ENCODE data around the gene DIP2A.

The DIP2A gene, protein sequence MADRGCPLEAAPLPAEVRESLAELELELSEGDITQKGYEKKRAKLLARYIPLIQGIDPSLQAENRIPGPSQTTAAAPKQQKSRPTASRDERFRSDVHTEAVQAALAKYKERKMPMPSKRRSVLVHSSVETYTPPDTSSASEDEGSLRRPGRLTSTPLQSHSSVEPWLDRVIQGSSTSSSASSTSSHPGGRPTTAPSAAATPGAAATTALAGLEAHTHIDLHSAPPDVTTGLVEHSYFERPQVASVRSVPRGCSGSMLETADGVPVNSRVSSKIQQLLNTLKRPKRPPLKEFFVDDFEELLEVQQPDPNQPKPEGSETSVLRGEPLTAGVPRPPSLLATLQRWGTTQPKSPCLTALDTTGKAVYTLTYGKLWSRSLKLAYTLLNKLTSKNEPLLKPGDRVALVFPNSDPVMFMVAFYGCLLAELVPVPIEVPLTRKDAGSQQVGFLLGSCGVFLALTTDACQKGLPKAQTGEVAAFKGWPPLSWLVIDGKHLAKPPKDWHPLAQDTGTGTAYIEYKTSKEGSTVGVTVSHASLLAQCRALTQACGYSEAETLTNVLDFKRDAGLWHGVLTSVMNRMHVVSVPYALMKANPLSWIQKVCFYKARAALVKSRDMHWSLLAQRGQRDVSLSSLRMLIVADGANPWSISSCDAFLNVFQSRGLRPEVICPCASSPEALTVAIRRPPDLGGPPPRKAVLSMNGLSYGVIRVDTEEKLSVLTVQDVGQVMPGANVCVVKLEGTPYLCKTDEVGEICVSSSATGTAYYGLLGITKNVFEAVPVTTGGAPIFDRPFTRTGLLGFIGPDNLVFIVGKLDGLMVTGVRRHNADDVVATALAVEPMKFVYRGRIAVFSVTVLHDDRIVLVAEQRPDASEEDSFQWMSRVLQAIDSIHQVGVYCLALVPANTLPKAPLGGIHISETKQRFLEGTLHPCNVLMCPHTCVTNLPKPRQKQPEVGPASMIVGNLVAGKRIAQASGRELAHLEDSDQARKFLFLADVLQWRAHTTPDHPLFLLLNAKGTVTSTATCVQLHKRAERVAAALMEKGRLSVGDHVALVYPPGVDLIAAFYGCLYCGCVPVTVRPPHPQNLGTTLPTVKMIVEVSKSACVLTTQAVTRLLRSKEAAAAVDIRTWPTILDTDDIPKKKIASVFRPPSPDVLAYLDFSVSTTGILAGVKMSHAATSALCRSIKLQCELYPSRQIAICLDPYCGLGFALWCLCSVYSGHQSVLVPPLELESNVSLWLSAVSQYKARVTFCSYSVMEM (N-terminal part only)

GRCh38 chr21:46458315-46459023 is at the start of gene DIP2A:
Gene DIP2A, plus strand, starts transcription at chr21:46458891. Its CDS starts 241 bp downstream, at chr21:46459132.
- peak; percentile 93 for DNase-seq

DNA sequence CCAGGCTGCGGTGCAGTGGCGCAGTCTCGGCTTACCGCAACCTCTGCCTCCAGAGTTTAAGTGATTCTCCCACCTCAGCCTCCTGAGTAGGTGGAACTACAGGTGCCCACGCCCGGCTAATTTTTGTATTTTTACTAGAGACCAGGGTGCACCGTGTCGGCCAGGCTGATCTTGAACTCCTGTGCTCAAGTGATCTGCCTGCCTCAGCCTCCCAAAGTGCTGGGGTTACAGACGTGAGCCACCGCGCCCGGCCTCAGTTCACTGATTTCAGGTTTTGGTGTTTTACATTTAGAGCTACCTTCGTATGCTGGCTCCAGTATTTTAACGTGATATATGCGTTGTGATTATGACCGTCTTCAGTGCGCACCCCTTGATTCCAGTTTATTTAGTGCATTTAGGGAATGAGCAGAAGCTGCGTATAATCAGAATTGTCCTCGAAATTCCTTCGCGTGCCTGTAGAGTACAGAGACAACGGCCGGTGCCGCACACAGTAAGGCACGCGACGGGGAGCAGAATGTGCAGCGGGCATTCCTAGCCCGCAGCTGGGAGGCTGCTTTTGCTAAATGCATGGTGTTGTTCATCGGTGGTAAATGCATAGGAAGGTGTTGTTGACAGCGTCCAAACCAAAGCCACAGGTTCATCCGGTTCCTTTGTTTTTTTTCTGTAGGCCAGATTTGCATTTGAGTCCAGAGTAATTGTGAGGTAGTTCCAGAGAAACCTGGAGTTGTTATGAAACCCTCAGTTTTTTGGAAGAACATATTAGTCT is 48.9 kb upstream of the DIP2A start:
- DNase-seq, result no peak

GRCh38 chr21:46410516-46410915 is 48.2 kb upstream of the DIP2A start:
- no peak for DNase-seq

GRCh38 chr21:46411236-46411635 is 47.5 kb upstream of the DIP2A start:
- no peak for DNase-seq

DNA sequence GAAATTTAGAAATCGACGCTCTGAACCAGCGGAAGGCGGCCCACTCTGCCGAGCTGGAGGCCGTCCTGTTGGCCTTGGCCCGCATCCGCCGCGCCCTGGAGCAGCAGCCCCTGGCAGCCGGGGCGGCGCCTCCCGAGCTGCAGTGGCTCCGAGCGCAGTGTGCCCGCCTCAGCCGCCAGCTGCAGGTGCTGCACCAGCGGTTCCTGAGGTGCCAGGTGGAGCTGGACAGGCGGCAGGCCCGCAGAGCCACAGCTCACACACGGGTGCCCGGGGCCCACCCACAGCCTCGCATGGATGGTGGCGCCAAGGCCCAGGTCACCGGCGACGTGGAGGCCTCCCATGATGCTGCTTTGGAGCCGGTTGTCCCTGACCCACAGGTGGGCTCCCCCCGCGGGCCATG is 47.0 kb upstream of the DIP2A start:
- DNase-seq, result no peak

- no peak for DNase-seq
These were observed 45.9 kb upstream of the DIP2A start for GRCh38 chr21:46412521-46413364.

- DNase-seq, result no peak
These were observed 45.4 kb upstream of the DIP2A start for GRCh38 chr21:46413365-46413696.

DNA sequence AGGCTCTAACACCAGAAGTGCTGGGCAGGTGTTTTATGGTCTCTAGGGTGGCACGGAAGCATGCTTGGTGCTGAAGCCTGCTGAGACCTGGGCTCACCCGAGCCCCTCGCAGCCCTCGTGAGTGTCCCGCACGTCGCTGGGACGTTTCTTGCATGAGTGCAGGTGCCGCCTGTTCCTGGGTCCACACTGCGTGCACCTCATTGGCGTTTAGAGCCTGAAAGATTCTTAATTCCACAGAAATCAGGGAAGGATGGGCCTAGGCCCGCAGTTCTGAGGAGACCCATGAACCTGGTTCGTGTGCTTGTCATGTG is 43.8 kb upstream of the DIP2A start:
- DNase-seq, result no peak

GRCh38 chr21:46416551-46416950 is 42.1 kb upstream of the DIP2A start:
- DNase-seq, result no peak

GRCh38 chr21:46418265-46418946 is 40.3 kb upstream of the DIP2A start:
- DNase-seq, result no peak

GRCh38 chr21:46420241-46421190 is 38.2 kb upstream of the DIP2A start:
- no peak for DNase-seq

DNA sequence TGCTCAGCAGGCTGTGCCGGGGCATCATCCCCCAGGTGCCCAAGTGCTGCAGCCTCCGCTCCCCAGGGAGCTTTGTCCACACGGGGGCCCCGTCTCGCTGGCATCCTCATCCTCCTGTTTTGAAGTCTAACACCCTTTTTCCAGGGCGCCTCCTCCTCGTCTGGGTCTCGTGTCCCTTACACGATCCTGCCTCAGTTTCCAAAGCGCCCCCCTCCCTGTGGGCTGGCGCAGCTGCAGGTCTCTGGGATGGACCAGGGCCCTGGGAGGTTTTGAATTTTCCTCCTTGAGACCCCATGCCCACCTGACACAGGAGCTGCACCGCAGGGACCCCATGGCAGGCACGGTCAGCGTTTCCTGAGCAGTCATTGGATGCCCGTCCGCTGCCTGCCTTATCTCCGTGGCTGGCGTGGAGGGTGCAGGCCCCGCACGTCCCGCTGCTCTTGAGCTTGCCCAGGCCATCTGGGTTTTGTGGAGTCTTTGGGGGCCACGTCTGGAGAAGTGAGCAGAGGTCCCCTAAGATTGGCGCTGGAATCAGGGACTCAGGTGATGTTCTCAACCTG is 37.4 kb upstream of the DIP2A start:
- DNase-seq, result no peak

GRCh38 chr21:46421756-46422555 is 36.7 kb upstream of the DIP2A start:
- DNase-seq, result no peak

GRCh38 chr21:46422636-46423241 is 36.0 kb upstream of the DIP2A start:
- no peak for DNase-seq

DNA sequence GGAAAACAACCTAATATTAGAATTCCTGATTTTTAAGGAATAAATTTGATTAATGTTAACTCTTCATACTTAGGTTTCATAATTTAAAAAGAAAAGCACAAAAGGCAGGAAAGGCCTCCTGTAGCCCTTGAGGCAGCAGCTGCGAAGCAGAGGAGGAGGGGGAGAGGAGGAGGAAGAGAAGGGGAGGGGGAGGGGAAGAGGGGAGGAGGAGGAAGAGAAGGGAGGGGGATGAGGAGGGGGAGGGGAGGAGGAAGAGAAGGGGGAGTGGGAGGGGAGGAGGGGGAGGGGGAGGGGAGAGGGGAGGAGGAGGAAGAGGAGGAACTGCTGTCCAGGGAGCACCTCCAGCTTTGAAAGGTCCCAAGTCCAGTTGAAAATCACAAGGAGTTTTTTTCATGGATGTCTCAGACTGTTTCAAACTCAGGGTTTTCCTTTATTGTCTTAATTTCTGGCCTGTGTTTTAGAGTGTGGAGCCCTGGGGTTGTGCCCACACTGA is 35.1 kb upstream of the DIP2A start:
- DNase-seq, result no peak

GRCh38 chr21:46424039-46424591 is 34.6 kb upstream of the DIP2A start:
- DNase-seq, result no peak

DNA sequence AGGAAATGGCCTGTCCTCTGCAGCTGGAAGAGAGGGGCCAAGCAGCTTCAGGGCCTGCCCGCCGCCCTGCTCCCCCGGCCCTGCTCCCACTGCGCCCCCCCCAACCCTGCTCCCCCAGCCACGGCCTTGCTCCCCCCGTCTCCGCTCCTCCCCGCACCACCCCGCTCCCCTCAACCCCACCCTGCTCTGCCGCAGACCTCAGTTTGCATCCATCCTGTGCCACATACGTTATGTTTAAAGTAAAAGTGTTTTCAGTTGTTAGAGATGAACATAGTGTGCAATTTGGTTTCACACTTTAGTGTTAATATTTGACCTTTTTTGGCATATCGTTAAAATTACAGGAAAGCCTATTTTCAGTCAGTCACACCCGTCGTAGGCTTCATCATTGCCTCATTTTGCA is 34.1 kb upstream of the DIP2A start:
- no peak for DNase-seq

Measured in stimulated activated CD4-positive, alpha-beta T cell treated with anti-CD3 and anti-CD28 coated beads, Interleukin-4, amount 100 ng/mL, for 24 hours (primary cell).